HEK293 (cell line): ENCODE results near the gene AQP11.

Experiments
- ATF2 ChIP-seq: fragments of 450-650 bp; formaldehyde crosslinking; IDR thresholded peaks from 2 replicates; pipeline ENCODE4 v1.5.1; 2016; ENCODE audit warnings: missing biosample characterization, missing genetic modification characterization, low read depth
- FEZF1 ChIP-seq: fragments of 450-650 bp; formaldehyde crosslinking; IDR thresholded peaks from 2 replicates; pipeline ENCODE4 v1.5.1; 2016; ENCODE audit warnings: missing biosample characterization, missing genetic modification characterization
- HOXC10 ChIP-seq: sonication (generic); formaldehyde crosslinking; IDR thresholded peaks from 2 replicates; pipeline ENCODE4 v1.8.1; 2023; ENCODE audit warnings: mild to moderate bottlenecking, missing genetic modification reagents
- TRIM28 ChIP-seq: IDR thresholded peaks from 2 replicates; pipeline ENCODE4 v1.6.1; 2011; ENCODE audit warnings: low read length, control low read depth, borderline replicate concordance
- ZBTB8A ChIP-seq: fragments of 450-650 bp; formaldehyde crosslinking; IDR thresholded peaks from 2 replicates; pipeline ENCODE4 v1.5.1; 2016; ENCODE audit warnings: missing biosample characterization, missing genetic modification characterization
- ZFP37 ChIP-seq: fragments of 450-650 bp; formaldehyde crosslinking; IDR thresholded peaks from 2 replicates; pipeline ENCODE4 v1.5.1; 2016; ENCODE audit warnings: missing biosample characterization, missing genetic modification characterization
- ZNF2 ChIP-seq: fragments of 450-650 bp; formaldehyde crosslinking; IDR thresholded peaks from 2 replicates; pipeline ENCODE4 v1.5.1; 2016; ENCODE audit warnings: missing biosample characterization, missing genetic modification characterization
- ZNF24 ChIP-seq: fragments of 450-650 bp; formaldehyde crosslinking; IDR thresholded peaks from 2 replicates; pipeline ENCODE4 v1.5.1; 2016; ENCODE audit warnings: missing biosample characterization, missing genetic modification characterization
- ZNF335 ChIP-seq: fragments of 450-650 bp; formaldehyde crosslinking; conservative IDR thresholded peaks from 2 replicates; pipeline ENCODE4 v1.5.1; 2016; ENCODE audit warnings: missing biosample characterization, missing genetic modification characterization
- ZNF404 ChIP-seq: fragments of 450-650 bp; formaldehyde crosslinking; IDR thresholded peaks from 2 replicates; pipeline ENCODE4 v1.5.1; 2017; ENCODE audit warnings: missing biosample characterization, missing genetic modification characterization
- ZNF521 ChIP-seq: fragments of 450-650 bp; formaldehyde crosslinking; IDR thresholded peaks from 2 replicates; pipeline ENCODE4 v1.5.1; 2017; ENCODE audit warnings: missing biosample characterization, mild to moderate bottlenecking, missing genetic modification characterization
- ZNF768 ChIP-seq: fragments of 450-650 bp; formaldehyde crosslinking; IDR thresholded peaks from 2 replicates; pipeline ENCODE4 v1.5.1; 2018; ENCODE audit warnings: missing biosample characterization, mild to moderate bottlenecking, missing genetic modification characterization
- TF ChIP-seq, protein P1 (sequence below): fragments of 450-650 bp; formaldehyde crosslinking; IDR thresholded peaks from 2 replicates; pipeline ENCODE4 v1.5.1; 2016; ENCODE audit warnings: missing biosample characterization, missing genetic modification characterization
- TF ChIP-seq, protein P2 (sequence below): fragments of 450-650 bp; formaldehyde crosslinking; IDR thresholded peaks from 2 replicates; pipeline ENCODE4 v1.5.1; 2016; ENCODE audit warnings: missing biosample characterization, missing genetic modification characterization

DNA sequence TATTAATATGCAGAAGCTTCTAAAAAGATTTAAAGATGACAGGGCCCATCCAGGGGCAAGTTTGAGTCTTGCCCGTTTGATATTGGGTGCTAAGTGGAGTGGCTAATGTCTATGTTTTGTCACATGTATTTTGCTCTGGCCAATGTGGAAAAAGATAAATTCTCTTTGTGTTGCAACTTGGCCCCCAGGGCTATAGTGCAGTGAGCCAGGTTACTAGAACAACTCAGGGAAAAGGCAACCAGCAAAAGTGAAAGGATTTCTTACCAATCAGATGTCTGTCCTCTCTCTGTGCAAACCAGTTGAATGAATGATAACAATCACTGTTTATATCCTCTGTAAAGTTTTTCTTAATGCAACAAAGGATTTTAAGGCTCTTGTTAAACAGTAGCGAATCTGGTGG lies 52.5 kb downstream of the AQP11 start:
- TF ChIP-seq, protein P1, sequence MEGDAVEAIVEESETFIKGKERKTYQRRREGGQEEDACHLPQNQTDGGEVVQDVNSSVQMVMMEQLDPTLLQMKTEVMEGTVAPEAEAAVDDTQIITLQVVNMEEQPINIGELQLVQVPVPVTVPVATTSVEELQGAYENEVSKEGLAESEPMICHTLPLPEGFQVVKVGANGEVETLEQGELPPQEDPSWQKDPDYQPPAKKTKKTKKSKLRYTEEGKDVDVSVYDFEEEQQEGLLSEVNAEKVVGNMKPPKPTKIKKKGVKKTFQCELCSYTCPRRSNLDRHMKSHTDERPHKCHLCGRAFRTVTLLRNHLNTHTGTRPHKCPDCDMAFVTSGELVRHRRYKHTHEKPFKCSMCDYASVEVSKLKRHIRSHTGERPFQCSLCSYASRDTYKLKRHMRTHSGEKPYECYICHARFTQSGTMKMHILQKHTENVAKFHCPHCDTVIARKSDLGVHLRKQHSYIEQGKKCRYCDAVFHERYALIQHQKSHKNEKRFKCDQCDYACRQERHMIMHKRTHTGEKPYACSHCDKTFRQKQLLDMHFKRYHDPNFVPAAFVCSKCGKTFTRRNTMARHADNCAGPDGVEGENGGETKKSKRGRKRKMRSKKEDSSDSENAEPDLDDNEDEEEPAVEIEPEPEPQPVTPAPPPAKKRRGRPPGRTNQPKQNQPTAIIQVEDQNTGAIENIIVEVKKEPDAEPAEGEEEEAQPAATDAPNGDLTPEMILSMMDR (tag by site-specific recombination): no peak
- TF ChIP-seq ZNF768: no peak
- no peak for TF ChIP-seq HOXC10
- TF ChIP-seq, protein P2, sequence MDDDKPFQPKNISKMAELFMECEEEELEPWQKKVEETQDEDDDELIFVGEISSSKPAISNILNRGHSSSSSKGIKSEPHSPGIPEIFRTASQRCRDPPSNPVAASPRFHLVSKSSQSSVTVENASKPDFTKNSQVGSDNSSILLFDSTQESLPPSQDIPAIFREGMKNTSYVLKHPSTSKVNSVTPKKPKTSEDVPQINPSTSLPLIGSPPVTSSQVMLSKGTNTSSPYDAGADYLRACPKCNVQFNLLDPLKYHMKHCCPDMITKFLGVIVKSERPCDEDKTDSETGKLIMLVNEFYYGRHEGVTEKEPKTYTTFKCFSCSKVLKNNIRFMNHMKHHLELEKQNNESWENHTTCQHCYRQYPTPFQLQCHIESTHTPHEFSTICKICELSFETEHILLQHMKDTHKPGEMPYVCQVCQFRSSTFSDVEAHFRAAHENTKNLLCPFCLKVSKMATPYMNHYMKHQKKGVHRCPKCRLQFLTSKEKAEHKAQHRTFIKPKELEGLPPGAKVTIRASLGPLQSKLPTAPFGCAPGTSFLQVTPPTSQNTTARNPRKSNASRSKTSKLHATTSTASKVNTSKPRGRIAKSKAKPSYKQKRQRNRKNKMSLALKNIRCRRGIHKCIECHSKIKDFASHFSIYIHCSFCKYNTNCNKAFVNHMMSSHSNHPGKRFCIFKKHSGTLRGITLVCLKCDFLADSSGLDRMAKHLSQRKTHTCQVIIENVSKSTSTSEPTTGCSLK (tag by site-specific recombination): no peak
- no peak for TF ChIP-seq ZFP37 (tag by site-specific recombination)
- TF ChIP-seq FEZF1 (tag by site-specific recombination): no peak
- TF ChIP-seq ZNF521 (tag by site-specific recombination): no peak
- TF ChIP-seq ZNF24 (tag by site-specific recombination): no peak
- no peak for TF ChIP-seq TRIM28
- TF ChIP-seq ATF2 (tag by site-specific recombination): no peak
- TF ChIP-seq ZNF404: no peak
- no peak for TF ChIP-seq ZNF2 (tag by site-specific recombination)
- no peak for TF ChIP-seq ZBTB8A
- TF ChIP-seq ZNF335 (tag by site-specific recombination): no peak
